ENCODE data around the gene TUBG2. TPM values are rescaled to one million over a fixed set of nuclear protein-coding genes. Genes with fewer than 3 reads are reported as not detected.
"Not testable (repeated sequence)": the region's sequence is repeated elsewhere in the genome, so short reads cannot be mapped to it uniquely, and the experiment has no call there.

Gene TUBG2
- total RNA-seq, 1 donor from 2014 or later = 18.7 TPM

- H3K4me3 Mint-ChIP-seq = no peak overlapping the region
- no peaks in the 10 kb centered on the region for H3K4me1 Mint-ChIP-seq
- H3K27ac Mint-ChIP-seq (ENCODE audit: unreplicated experiment) = no peak overlapping the region
- no peaks in the 10 kb centered on the region for H3K27me3 Mint-ChIP-seq (ENCODE audit: low read depth)
- no peaks in the 10 kb centered on the region for H3K9me3 Mint-ChIP-seq
- no peak for DNase-seq (ENCODE audit: low read depth, low spot score)
- no peak for TF ChIP-seq CTCF (conservative IDR thresholded peaks at IDR 0.05)
- peaks cover 13% of the 10 kb centered on the region for H3K36me3 Mint-ChIP-seq (ENCODE audit: low read depth)
Measured at GRCh38 chr17:42618442-42619150, 40.5 kb upstream of the TUBG2 start.

- not testable (repeated sequence) for H3K9me3 Mint-ChIP-seq; DNase-seq (ENCODE audit: low read depth, low spot score); H3K27me3 Mint-ChIP-seq (ENCODE audit: low read depth); H3K36me3 Mint-ChIP-seq (ENCODE audit: low read depth); H3K4me1 Mint-ChIP-seq; H3K4me3 Mint-ChIP-seq; H3K27ac Mint-ChIP-seq (ENCODE audit: unreplicated experiment)
Measured at GRCh38 chr17:42621987-42622386, 37.1 kb upstream of the TUBG2 start.

DNA sequence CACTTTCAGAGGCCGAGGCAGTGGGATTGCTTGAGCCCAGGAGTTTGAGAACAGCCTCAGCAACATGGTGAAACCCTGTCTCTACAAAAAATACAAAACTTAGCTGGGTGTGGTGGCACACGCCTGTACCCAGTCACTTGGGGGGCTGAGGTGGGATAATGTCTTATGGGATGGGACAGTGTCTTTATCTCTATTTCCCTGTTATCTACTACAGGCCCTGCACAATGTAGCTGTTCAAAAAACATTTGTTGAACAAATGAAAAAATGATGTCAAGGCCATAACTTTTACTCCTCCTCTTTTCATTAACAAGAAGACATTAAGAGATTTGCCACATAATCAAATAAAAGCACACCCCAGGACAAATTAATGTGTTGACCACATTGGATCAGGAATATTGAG is 35.8 kb upstream of the TUBG2 start:
- Mint-ChIP-seq H3K4me3 (no peak overlapping the region), H3K36me3 (ENCODE audit: low read depth) (no peaks in the 10 kb centered on the region), H3K9me3 (no peaks in the 10 kb centered on the region), H3K27me3 (ENCODE audit: low read depth) (no peaks in the 10 kb centered on the region), H3K27ac (ENCODE audit: unreplicated experiment) (no peak overlapping the region), H3K4me1 (no peaks in the 10 kb centered on the region)
- no peak for DNase-seq (ENCODE audit: low read depth, low spot score)
- no peak for TF ChIP-seq CTCF (conservative IDR thresholded peaks at IDR 0.05)

- no peak overlapping the region for H3K4me3 Mint-ChIP-seq
- no peaks in the 10 kb centered on the region for H3K9me3 Mint-ChIP-seq
- H3K4me1 Mint-ChIP-seq = no peaks in the 10 kb centered on the region
- no peak for DNase-seq (ENCODE audit: low read depth, low spot score)
- H3K36me3 Mint-ChIP-seq (ENCODE audit: low read depth) = no peaks in the 10 kb centered on the region
- H3K27me3 Mint-ChIP-seq (ENCODE audit: low read depth) = no peaks in the 10 kb centered on the region
- TF ChIP-seq CTCF (conservative IDR thresholded peaks at IDR 0.05) = no peak
- no peak overlapping the region for H3K27ac Mint-ChIP-seq (ENCODE audit: unreplicated experiment)
Measured at GRCh38 chr17:42623732-42624596, 35.1 kb upstream of the TUBG2 start.

DNA sequence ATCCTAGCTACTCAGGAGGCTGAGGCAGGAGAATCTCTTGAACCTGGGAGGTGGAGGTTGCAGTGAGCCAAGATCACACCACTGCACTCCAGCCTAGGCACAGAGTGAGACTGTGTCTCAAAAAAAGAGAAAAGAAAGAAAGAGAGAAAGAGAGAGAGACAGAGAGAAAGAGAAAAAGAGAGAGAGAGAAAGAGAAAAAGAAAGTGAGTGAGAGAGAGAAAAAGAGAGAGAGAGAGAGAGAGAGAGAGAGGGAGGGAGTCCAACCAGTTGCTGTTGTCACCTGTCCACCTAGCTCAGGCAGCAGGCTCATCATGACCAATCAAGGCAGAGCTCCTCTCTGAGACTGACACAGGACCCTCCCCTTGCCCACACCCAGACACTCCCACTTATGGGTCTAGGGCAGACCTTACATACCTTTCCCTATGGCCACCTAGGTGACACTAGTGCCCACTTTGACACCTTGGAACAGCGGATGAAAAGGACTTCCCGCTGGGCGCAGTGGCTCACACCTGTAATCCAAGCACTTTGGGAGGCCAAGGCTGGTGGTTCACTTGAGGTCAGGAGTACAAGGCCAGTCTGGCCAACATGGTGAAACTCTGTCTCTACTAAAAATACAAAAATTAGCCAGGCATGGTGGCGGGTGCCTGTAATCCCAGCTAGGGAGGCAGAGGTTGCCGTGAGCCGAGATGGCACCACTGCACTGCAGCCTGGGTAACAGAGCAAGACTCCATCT is 31.9 kb upstream of the TUBG2 start:
- not testable (repeated sequence) for H3K36me3 Mint-ChIP-seq (ENCODE audit: low read depth); H3K27ac Mint-ChIP-seq (ENCODE audit: unreplicated experiment); H3K27me3 Mint-ChIP-seq (ENCODE audit: low read depth); H3K9me3 Mint-ChIP-seq; H3K4me3 Mint-ChIP-seq; H3K4me1 Mint-ChIP-seq; DNase-seq (ENCODE audit: low read depth, low spot score)

- no peak for DNase-seq (ENCODE audit: low read depth, low spot score)
- no peak for TF ChIP-seq CTCF (conservative IDR thresholded peaks at IDR 0.05)
- Mint-ChIP-seq H3K27me3 (ENCODE audit: low read depth) (no peaks in the 10 kb centered on the region), H3K4me1 (no peaks in the 10 kb centered on the region), H3K27ac (ENCODE audit: unreplicated experiment) (no peak overlapping the region), H3K36me3 (ENCODE audit: low read depth) (no peaks in the 10 kb centered on the region), H3K9me3 (no peaks in the 10 kb centered on the region), H3K4me3 (no peak overlapping the region)
Measured at GRCh38 chr17:42629411-42630009, 29.6 kb upstream of the TUBG2 start.
